ENCODE results near the gene WDR1. TPM values are rescaled to one million over a fixed set of nuclear protein-coding genes. Genes with fewer than 3 reads are reported as not detected.

Gene WDR1
- total RNA-seq, 1 experiment from 2014 or later = 223 TPM

- Histone ChIP-seq H3K27me3 (ENCODE audit: insufficient read depth, low read length) (no peaks in the 10 kb centered on the region), H3K9me2 (ENCODE audit: insufficient read depth) (no peaks in the 10 kb centered on the region), H3K4me3 (replicated peaks in 1 of 2; ENCODE audit: low read depth in 1 of 2, low read length in 2 of 2) (no peak overlapping the region), H3K36me3 (ENCODE audit: control insufficient read depth in 1 of 2, insufficient read depth in 2 of 2, low read length in 2 of 2) (no peaks in the 10 kb centered on the region), H4K20me1 (ENCODE audit: insufficient read depth) (no peaks in the 10 kb centered on the region), H3K27ac (ENCODE audit: low read depth, low read length) (no peak overlapping the region), H3K9me3 (ENCODE audit: control insufficient read depth in 1 of 2, insufficient read depth in 1 of 2, low read depth in 1 of 2, low read length in 2 of 2) (no peaks in the 10 kb centered on the region), H3K9ac (ENCODE audit: low read length) (no peak overlapping the region), H2AFZ (ENCODE audit: low read depth, low read length, poor library complexity, severe bottlenecking) (no peak overlapping the region), H3K4me2 (ENCODE audit: low read length) (no peak overlapping the region), H3K79me2 (ENCODE audit: insufficient read depth, low read length) (no peaks in the 10 kb centered on the region), H3K4me1 (ENCODE audit: control insufficient read depth in 1 of 2, insufficient read depth in 2 of 2, low read length in 2 of 2) (peaks cover 0 to 7% of the 10 kb centered on the region in 2 experiments; a peak in 1 of 4 replicates)
- BruUV-seq (replicated peaks) = no TSS peak
- intact Hi-C loops (cut with micrococcal nuclease) = no loop called here
- ChIA-PET POLR2A (interaction anchor here (1.3 kb wide), 1 partner anchor 12 kb away, joined by 5 read pairs; the partner anchor contains the start of gene WDR1), CTCF (no interaction called here), RAD21 (ENCODE audit: low non-redundant PET in 1 of 2, low total read pairs in 2 of 2, uncharacterized antibody in 2 of 2, unreplicated experiment in 2 of 2) (no interaction called here)
- TF ChIP-seq REST (IDR thresholded peaks at IDR 0.05; ENCODE audit: low read depth) (no peak), POLR2A (IDR thresholded peaks at IDR 0.05; ENCODE audit: borderline replicate concordance, extremely low read depth, insufficient read depth, insufficient read length) (no peak), TCF7L2 (IDR thresholded peaks at IDR 0.05; ENCODE audit: borderline replicate concordance, extremely low read depth, insufficient read depth, insufficient read length) (no peak), ZNF274 (IDR thresholded peaks at IDR 0.05; ENCODE audit: low read depth, low read length) (no peak), ZBTB33 (IDR thresholded peaks at IDR 0.05; ENCODE audit: extremely low read depth, insufficient replicate concordance, low read length) (no peak), CBX3 (IDR thresholded peaks at IDR 0.05; ENCODE audit: low read depth) (no peak), ATF3 (IDR thresholded peaks at IDR 0.05) (no peak), JUND (IDR thresholded peaks at IDR 0.05) (no peak)
- DNase-seq (ENCODE audit: low read depth, low spot score) (no peak), ATAC-seq (no peak)
Measured at GRCh38 chr4:10129196-10130177, 12.9 kb upstream of the WDR1 start.
